H7 (cell line): Measurements from ENCODE around the gene B3GALT4. TPM values are rescaled to one million over a fixed set of nuclear protein-coding genes. Genes with fewer than 3 reads are reported as not detected.
A peak's percentile ranks its signal among the peaks of the same experiment; 100 is the strongest.

Experiments used
- DNase-seq: peaks from one replicate; pipeline ENCODE4 v3.0.0; 2012
- H3K27me3 ChIP-seq: 2 replicates; pipeline ENCODE4 v1.6.0; 2011; ENCODE audit warnings: mild to moderate bottlenecking, low read length; ENCODE audit not compliant: control insufficient read depth, insufficient read depth
- H3K36me3 ChIP-seq: replicated peaks from 2 replicates; pipeline ENCODE4 v1.5.1; 2011; ENCODE audit warnings: low read length; ENCODE audit not compliant: control insufficient read depth, insufficient read depth
- H3K4me3 ChIP-seq: 2 replicates; pipeline ENCODE4 v1.5.1; 2011; ENCODE audit warnings: low read depth, mild to moderate bottlenecking, control low read depth, low read length, moderate library complexity; ENCODE audit not compliant: insufficient read depth
- total RNA-seq: library from RNA; depleted of rRNA; stranded (reverse); fragments of >200 nt; shearing (Covaris generic); gene quantifications from 2 replicates; pipeline ENCODE4 v1.2.3, GENCODE V29; 2014

The B3GALT4 gene
- total RNA-seq, 1 experiment from 2014 or later = 5.6 TPM

GRCh38 chr6:33312361-33313104, 35.6 kb downstream of the B3GALT4 start:
- Histone ChIP-seq H3K4me3 (peak overlapping the region; percentile 87), H3K36me3 (no peaks in the 10 kb centered on the region), H3K27me3 (peaks cover 17% of the 10 kb centered on the region; the same call in 1 of the 2 replicates)
- peak; percentile 96 for DNase-seq

DNA sequence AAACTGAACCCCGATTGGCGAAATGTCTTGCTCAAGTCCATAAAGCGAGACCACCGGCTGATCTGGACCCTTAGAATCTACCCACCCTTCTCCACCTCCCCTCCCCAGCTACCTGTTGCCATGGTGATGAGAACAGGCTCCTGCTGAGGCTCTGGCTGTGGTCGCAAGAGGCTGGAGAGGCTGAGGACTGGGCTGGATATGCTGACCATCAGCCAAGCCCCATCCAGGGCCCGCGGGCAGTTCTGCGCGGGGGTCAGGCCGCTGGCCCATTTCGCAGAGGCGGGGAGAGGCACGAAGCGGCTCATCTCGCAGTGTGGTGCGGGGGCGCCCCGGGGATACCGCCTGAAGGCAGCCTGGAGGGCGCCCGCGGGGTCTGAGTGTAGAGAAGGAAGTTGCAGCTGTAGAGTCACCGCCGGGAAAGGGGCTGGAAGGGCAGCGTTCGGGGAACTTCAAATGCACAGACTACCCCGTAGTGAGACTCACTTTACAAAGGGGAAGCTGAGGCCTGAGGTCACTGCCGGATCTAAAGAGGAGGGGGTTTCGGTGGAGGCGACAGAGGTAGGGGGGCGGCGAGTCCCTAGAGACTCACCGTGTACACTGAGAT, 36.3 kb downstream of the B3GALT4 start:
- Histone ChIP-seq H3K4me3 (peak overlapping the region; percentile 87), H3K36me3 (no peaks in the 10 kb centered on the region), H3K27me3 (peaks cover 17% of the 10 kb centered on the region; the same call in 1 of the 2 replicates)
- DNase-seq = peak; percentile 85

DNA sequence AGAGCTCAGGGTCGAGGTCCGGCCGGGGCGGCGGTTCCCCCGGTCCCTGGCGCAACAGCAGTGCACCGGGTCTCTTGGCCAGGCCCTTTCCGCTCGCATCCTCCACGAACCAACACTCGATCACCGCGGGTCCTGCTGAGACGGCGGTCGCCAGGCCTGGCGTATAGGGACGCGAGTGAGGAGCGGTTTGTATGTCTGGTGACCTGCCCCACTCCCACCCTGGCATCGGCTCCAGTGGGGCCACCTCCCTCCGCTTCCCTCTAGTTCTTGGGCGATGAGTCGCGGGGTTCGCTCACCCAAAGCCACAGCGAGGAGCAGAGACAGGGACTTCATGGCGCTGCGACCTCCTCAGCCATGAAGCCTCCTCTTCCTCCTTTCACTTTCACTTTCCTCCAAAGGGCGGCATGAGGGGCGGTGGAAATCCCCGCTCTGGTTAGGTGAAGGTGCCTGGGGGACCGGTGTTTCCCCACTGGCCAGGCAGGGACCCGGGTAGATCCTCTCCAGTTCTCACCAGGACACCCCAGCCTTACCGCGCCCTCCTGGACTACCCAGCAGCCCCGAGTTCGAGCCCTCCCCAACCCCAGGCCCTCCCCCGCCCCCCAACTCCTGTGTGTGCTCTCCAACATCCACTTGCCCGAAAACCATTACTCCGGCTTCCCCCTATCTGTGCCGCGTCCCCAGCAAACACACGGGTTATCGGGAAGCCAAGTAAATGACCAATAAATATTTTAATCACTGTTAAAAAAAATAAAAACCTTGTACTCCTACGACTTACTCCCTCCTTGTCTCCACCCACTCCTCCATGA, 37.0 kb downstream of the B3GALT4 start, which contains the start of gene TAPBP:
TSS of gene TAPBP (minus strand) at position 370 of the 806 bp plus-strand sequence. CDS start at position 333, 37 bp downstream.
- H3K4me3 ChIP-seq = peak within 1 kb of the TSS; percentile 87
- DNase-seq = peak; percentile 83

GRCh38 chr6:33314515-33314942, 37.6 kb downstream of the B3GALT4 start:
- peak; percentile 79 for DNase-seq
- peaks cover 11% of the 10 kb centered on the region for H3K36me3 ChIP-seq
- peaks cover 17% of the 10 kb centered on the region; the same call in 1 of the 2 replicates for H3K27me3 ChIP-seq
- peak overlapping the region; percentile 87 for H3K4me3 ChIP-seq

More for the DNA sequence above, 37.0 kb downstream of the B3GALT4 start, which contains the start of gene TAPBP:
- Histone ChIP-seq H3K27me3 (peaks cover 17% of the 10 kb centered on the region; the same call in 1 of the 2 replicates), H3K36me3 (peaks cover 5% of the 10 kb centered on the region)

- Histone ChIP-seq H3K36me3 (peaks cover 18% of the 10 kb centered on the region), H3K4me3 (peak overlapping the region; percentile 87), H3K27me3 (peaks cover 17% of the 10 kb centered on the region; the same call in 1 of the 2 replicates)
- peak; percentile 81 for DNase-seq
Measured at GRCh38 chr6:33314943-33315792, 38.2 kb downstream of the B3GALT4 start.

DNA sequence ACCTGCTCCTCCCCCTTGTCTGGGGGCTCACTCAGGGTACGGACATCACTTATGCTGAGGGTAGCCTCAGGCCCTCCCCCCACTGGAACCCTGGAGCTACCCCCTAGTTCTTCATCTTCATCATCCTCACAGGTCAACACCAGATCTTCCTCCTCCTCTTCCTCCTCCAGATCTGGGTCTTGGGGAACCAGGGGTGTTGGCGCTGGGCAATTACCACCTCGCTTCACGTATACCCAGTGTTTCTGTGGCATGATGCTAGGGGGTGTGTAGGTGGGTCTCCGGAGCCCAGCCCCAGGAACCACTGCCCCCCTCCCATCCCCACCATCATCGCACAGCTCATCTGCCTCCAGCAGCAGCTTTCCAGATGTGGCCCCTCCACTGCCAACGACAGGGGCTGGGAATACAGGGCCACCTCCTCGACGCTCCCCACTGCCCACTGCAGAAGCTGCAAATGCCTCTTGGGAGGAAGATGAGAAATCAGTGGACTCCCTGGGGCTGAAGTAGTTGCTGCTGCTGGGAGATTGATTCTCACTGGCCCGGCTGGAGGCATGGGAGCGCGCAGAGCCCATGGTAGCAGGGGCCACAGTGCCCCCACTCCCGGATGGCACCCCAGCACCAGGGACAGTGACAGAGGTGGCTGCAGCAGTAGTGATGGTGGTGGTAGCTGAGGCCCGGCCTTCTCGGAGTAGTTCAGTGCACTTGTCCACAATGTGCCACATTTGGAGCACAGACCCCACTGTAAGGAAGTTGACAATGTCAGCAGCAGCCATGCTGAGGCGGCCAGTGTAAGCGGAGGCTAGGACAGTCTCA, 39.1 kb downstream of the B3GALT4 start:
- peak; percentile 27 for DNase-seq
- peaks cover 17% of the 10 kb centered on the region; the same call in 1 of the 2 replicates for H3K27me3 ChIP-seq
- H3K4me3 ChIP-seq = no peak overlapping the region
- peaks cover 22% of the 10 kb centered on the region for H3K36me3 ChIP-seq

DNA sequence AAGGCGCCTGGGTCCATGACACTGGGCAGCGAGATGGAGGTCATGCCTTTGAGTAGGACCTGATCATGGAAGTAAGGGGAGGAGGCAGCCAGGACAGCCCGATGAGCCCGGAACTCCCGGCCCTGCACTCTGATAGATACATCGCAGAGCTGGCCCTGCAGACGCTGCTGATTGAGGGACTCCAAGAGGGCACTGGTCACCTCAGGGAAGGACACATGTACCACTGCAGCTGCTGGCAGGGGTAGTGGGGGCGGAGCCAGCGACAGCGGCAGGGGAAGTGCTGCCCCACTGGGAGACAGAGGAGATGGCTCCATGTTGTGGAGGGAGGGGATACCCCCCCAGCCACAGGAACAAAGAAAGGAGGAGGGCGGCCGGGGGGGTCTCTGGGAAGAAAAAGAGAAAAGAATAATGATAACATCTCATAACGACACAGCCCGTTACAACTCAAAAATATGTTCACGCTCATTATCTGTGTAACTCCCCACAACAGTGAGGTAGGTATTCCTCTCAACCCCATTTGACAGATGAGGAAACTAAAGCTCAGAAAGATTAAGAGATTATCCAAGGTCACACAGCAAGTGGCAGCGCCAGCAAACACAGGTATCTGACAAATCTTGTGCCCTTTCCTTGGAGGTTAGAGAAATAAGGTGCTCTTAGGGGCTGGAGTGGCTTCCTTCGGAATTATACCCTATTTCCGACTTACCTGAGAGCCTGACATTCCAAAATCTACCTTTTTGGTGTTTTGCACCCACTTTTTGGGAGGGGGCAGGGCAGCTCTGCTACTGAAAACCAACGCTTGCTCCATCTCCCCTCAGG, 39.9 kb downstream of the B3GALT4 start:
- peak overlapping the region; percentile 31; the same call in 1 of the 2 replicates for H3K4me3 ChIP-seq
- H3K36me3 ChIP-seq = peaks cover 22% of the 10 kb centered on the region
- H3K27me3 ChIP-seq = peaks cover 17% of the 10 kb centered on the region; the same call in 1 of the 2 replicates
- DNase-seq = peak; percentile 67

DNA sequence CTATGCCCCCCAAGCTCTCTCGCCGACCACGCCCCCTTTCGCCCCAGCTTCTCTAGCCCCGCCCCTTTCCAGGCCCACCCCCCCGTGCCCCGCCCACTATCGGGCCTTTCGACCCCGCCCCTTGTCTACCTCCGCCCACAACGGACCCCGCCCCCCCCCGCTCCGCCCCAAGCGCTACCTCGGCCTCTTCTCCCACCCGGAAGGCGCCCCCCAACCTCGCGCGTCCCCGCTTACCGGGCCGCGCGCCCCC, 40.4 kb downstream of the B3GALT4 start:
- Histone ChIP-seq H3K4me3 (peak overlapping the region; percentile 72), H3K27me3 (peaks cover 17% of the 10 kb centered on the region; the same call in 1 of the 2 replicates), H3K36me3 (peaks cover 22% of the 10 kb centered on the region)
- DNase-seq = peak; percentile 97

DNA sequence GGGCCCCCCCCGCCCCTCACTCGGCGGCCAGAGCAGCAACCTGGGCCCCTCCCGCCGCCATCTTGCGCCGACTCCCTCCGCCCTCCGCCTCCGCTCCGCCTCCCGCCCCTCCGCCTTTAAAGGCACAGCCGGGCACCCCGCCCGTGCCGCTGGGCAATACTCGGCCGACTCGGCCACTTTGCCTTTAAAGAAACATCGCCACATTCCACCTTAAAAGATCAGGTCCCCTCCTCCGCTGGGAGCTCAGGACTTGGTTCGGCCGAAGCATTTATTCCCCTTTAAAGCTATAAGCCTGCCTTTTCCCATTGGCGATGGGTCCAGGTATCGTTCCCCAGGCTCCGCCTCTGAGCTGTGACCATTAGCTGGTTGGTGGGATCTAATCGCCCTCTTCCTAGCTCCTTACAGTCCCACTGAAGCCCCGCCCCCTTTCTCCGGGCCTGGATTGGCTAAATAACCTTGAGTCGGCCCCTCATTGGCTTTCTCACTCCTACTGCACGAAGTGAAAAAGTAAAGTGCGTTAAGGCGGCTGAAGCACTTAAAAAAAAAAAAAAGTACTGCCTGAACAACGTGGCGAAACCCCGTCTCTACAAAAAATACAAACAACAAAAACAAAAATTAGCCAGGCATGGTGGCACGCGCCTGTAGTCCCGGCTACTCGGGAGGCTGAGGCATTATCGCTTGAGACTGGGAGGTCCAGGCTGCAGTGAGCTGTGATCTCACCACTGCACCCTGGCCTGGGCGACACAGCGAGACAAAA, 40.9 kb downstream of the B3GALT4 start, which contains the start of gene ZBTB22:
TSS of gene ZBTB22 (minus strand) at position 76 of the 757 bp plus-strand sequence. CDS start 828 bp downstream, outside the sequence.
- Histone ChIP-seq H3K4me3 (peak within 1 kb of the TSS; percentile 72), H3K27me3 (peaks cover 17% of the 10 kb centered on the region; the same call in 1 of the 2 replicates), H3K36me3 (peaks cover 22% of the 10 kb centered on the region)
- DNase-seq = peak; percentile 97

GRCh38 chr6:33318426-33319073, 41.6 kb downstream of the B3GALT4 start:
- peaks cover 22% of the 10 kb centered on the region for H3K36me3 ChIP-seq
- H3K4me3 ChIP-seq = peak overlapping the region; percentile 72; the same call in 1 of the 2 replicates
- peak; percentile 47 for DNase-seq
- peaks cover 14% of the 10 kb centered on the region; the same call in 1 of the 2 replicates for H3K27me3 ChIP-seq

DNA sequence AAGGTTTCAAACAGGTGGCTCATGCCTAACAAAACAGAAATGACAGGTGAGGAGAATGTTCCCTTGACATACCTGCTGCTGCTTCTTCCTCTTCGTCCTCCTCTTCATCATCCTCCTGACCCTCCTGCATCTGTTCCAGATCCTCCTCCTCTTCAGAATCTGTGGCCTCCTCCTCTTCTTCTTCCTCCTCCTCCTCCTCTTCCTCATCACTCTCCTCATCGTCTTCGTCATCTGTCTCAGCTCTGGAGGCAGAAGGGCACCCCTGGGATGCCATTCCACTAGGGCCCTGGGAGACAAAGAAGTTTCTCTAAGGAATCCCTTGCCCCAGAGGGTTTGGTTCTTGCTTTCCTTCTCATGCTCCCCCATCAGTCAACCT, 43.0 kb downstream of the B3GALT4 start:
- no peak for DNase-seq
- peaks cover 22% of the 10 kb centered on the region for H3K36me3 ChIP-seq
- peaks cover 5% of the 10 kb centered on the region; the same call in 1 of the 2 replicates for H3K27me3 ChIP-seq
- H3K4me3 ChIP-seq = no peak overlapping the region
